Kidney (tissue), 14 donors: ENCODE data around the gene CNTD1. TPM values are rescaled to one million over a fixed set of nuclear protein-coding genes. Genes with fewer than 3 reads are reported as not detected.

Source experiments
- DNase-seq, 5 donors: peaks; one replicate each; pipeline ENCODE4 v3.0.0-alpha.2; 2013 to 2020
- FAIRE-seq: peaks from 2 replicates; lab custom pipeline; 2012; peaks lifted over from hg19 to GRCh38; lab: Jason Lieb, UNC
- H3K27ac ChIP-seq, 2 donors: one replicate each; pipeline ENCODE4 v1.7.0; 2013; ENCODE audit warnings: low read depth in 2 of 2, low read length in 2 of 2, inconsistent platforms in 1 of 2
- H3K27me3 ChIP-seq: one replicate; pipeline ENCODE4 v1.7.1; 2013; ENCODE audit warnings: low read length, inconsistent platforms; ENCODE audit not compliant: control insufficient read depth, insufficient read depth
- H3K36me3 ChIP-seq, 3 donors: one replicate each; pipeline versions ENCODE4 v1.7.0 to v1.7.1; 2013; ENCODE audit warnings: low read length in 3 of 3, control low read depth in 1 of 3, inconsistent platforms in 1 of 3; ENCODE audit not compliant: insufficient read depth in 3 of 3, control insufficient read depth in 2 of 3
- H3K4me1 ChIP-seq, 3 donors: one replicate each; pipeline versions ENCODE4 v1.7.0 to v1.7.1; 2013; ENCODE audit warnings: low read length in 3 of 3, inconsistent platforms in 1 of 3, low read depth in 1 of 3; ENCODE audit not compliant: control insufficient read depth in 2 of 3, insufficient read depth in 2 of 3
- H3K4me3 ChIP-seq, 3 donors: one replicate each; pipeline versions ENCODE4 v1.7.0 to v1.8.1; 2013; ENCODE audit warnings: low read length in 3 of 3, control low read depth in 1 of 3, inconsistent platforms in 1 of 3
- H3K9ac ChIP-seq, 3 donors: one replicate each; pipeline versions ENCODE4 v1.7.0 to v1.7.1; 2013; ENCODE audit warnings: low read length in 3 of 3, control low read depth in 1 of 3, inconsistent platforms in 1 of 3
- H3K9me3 ChIP-seq, 3 donors: one replicate each; pipeline versions ENCODE4 v1.7.0 to v1.7.1; 2013; ENCODE audit warnings: low read length in 3 of 3, control low read depth in 1 of 3, inconsistent platforms in 1 of 3; ENCODE audit not compliant: control insufficient read depth in 2 of 3, insufficient read depth in 1 of 3
- intact Hi-C: fragments of 100-400 bp; cut with DNase I; formaldehyde crosslinking; loops from one replicate; pipeline ENCODE4 v1.11.1; 2022
- polyA plus RNA-seq: library from polyadenylated mRNA; stranded (reverse); fragments of 350-450 nt; fragmentation: Illumina TruSeq; extraction: RNeasy Lipid Tissue Mini Kit (QIAGEN cat#74804); gene quantifications from one replicate; pipeline ENCODE4 v1.2.3, GENCODE V29; 2014; ENCODE audit warnings: low read depth, low replicate concordance; ENCODE audit not compliant: insufficient read depth
- total RNA-seq: library from RNA; stranded (reverse); fragmentation: NEBNext Ultra II Directional; extraction: Animal tissue kit (Norgen Biotek cat#: 25700); gene quantifications from one replicate; pipeline ENCODE4 v1.2.1, GENCODE V29; 2021
- TF ChIP-seq, protein P1 (sequence below): IDR thresholded peaks from 3 replicates; pipeline ENCODE4 v1.5.1; 2012; ENCODE audit warnings: mild to moderate bottlenecking, moderate library complexity, borderline replicate concordance; ENCODE audit not compliant: insufficient read depth; ENCODE audit errors: extremely low read depth
- donor health status: control.
- donor health status: control.
- donor health status: control.
- donor health status: control.
- donor health status: control.
- donor health status: DM: yes; HTN: yes; CAD: no.
- donor health status: Normal renal cell carcinoma (clear cell type).

The CNTD1 gene
- total and polyA plus RNA-seq, 2 donors from 2014 or later: 0.60 to 0.95 TPM

DNA sequence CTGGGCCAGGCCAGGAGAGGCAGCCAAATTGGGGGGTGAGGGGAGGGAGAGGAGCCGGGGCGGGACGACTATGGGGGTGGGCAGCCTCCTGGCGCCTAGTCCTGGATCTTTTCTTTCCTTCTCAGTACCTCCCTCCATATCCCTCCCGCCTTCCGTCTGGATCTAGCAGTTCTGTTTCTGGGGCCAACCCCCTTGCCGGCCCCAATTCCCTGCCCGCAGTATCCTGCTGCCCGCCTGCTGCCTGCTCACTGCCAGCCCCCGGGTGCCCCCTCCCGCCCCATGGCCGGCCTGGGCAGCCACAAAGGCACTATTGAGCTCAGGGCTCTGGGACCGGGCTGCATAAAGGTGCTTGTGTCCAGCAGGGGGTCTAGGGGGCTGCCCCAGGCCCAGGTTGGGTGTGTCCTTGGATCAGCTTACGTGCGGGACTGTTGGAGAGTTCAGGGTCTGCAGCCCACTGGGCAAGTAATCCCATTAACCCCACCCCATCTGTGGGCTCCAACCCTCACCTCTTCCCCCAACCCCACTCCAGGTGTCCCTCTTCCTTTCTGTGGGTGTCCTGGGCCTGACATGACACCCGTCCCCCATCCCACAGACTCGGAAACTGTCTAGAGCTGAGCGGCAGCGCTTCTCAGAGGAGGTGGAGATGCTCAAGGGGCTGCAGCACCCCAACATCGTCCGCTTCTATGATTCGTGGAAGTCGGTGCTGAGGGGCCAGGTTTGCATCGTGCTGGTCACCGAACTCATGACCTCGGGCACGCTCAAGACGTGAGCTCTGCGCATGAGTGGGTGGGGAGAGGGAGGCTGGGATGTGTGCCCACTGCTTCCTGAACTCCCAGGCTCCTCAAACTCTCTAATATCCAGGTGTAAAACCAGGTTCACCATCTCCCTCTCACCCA, 16.2 kb upstream of the CNTD1 start:
- Histone ChIP-seq H3K36me3 (peaks cover 0 to 22% (median 7%) of the 10 kb centered on the region in 3 donors), H3K4me3 (peak overlapping the region in 2 of 3 donors; percentile 71 to 79), H3K27me3 (peaks cover 44% of the 10 kb centered on the region), H3K9ac (peak overlapping the region in 2 of 3 donors; percentile 8 to 88), H3K27ac (peak overlapping the region; percentile 78 to 82), H3K4me1 (peaks cover 0 to 10% (median 2%) of the 10 kb centered on the region in 3 donors), H3K9me3 (no peaks in the 10 kb centered on the region)
- TF ChIP-seq, protein P1, sequence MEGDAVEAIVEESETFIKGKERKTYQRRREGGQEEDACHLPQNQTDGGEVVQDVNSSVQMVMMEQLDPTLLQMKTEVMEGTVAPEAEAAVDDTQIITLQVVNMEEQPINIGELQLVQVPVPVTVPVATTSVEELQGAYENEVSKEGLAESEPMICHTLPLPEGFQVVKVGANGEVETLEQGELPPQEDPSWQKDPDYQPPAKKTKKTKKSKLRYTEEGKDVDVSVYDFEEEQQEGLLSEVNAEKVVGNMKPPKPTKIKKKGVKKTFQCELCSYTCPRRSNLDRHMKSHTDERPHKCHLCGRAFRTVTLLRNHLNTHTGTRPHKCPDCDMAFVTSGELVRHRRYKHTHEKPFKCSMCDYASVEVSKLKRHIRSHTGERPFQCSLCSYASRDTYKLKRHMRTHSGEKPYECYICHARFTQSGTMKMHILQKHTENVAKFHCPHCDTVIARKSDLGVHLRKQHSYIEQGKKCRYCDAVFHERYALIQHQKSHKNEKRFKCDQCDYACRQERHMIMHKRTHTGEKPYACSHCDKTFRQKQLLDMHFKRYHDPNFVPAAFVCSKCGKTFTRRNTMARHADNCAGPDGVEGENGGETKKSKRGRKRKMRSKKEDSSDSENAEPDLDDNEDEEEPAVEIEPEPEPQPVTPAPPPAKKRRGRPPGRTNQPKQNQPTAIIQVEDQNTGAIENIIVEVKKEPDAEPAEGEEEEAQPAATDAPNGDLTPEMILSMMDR: no peak
- no peak for DNase-seq
- intact Hi-C loops: no loop called here
- no peak for FAIRE-seq

DNA sequence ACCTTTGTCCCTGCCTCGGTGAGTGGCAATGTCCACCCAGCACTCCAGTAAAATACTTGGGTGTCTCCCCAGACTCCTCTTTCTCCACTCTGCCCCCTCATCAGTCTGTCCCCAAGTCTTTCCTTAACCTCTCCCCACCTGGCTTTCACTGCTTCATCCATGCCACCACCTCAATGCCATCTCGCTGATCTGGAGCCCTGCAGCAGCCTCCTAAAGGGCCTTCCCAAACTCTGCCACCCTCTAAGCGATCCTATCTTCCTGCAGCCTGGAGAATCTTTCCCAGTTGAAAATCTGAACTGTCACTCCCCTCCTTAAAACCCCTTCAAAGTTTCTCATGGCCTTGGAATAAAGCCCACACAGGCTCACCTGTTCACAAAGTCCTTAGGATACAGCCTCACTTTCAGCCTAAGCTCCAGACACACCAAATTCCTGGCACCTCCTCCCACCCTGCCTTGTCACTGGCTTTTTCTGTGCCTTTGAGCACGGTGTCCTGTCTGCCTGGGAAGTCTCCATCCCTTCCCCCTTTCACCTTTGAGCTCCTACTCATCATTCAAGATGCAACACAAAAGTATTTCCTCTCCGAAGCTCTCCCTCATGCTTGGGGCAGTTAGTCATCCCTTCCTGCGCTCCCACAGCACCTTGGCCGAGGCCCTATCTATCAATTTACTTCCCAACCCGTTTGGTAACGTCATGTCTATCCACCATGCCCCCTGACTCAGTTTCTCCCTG, 15.4 kb upstream of the CNTD1 start:
- peak overlapping the region in 2 of 3 donors; percentile 8 to 88 for H3K9ac ChIP-seq
- H3K4me1 ChIP-seq: peaks cover 0 to 10% (median 2%) of the 10 kb centered on the region in 3 donors
- peak overlapping the region; percentile 75 to 82 for H3K27ac ChIP-seq
- intact Hi-C loops: no loop called here
- peaks cover 44% of the 10 kb centered on the region for H3K27me3 ChIP-seq
- no peaks in the 10 kb centered on the region for H3K9me3 ChIP-seq
- DNase-seq (no peak), FAIRE-seq (no peak)
- TF ChIP-seq, protein P1: no peak
- peak overlapping the region in 2 of 3 donors; percentile 47 to 79 for H3K4me3 ChIP-seq
- H3K36me3 ChIP-seq: peaks cover 0 to 18% (median 5%) of the 10 kb centered on the region in 3 donors

DNA sequence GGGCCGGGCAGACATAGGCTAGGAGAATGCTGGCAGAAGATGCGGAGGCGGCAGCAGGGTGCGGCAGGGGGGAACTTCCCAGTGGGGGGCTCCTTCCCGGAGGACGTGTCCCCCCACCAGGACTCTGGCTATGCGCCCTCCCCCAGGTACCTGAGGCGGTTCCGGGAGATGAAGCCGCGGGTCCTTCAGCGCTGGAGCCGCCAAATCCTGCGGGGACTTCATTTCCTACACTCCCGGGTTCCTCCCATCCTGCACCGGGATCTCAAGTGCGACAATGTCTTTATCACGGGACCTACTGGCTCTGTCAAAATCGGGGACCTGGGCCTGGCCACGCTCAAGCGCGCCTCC, 14.9 kb upstream of the CNTD1 start:
- Histone ChIP-seq H3K27ac (peak overlapping the region; percentile 75 to 82), H3K9me3 (no peaks in the 10 kb centered on the region), H3K27me3 (peaks cover 44% of the 10 kb centered on the region), H3K4me1 (peaks cover 0 to 10% (median 2%) of the 10 kb centered on the region in 3 donors), H3K9ac (peak overlapping the region in 1 of 3 donors; percentile 88), H3K36me3 (peaks cover 0 to 13% (median 3%) of the 10 kb centered on the region in 3 donors), H3K4me3 (peak overlapping the region in 1 of 3 donors; percentile 79)
- FAIRE-seq: no peak
- DNase-seq: peak in 1 of 5 donors; percentile 65
- intact Hi-C loops: no loop called here
- TF ChIP-seq, protein P1: no peak
